Hepatocyte (in vitro differentiated cells): ENCODE results near the gene MARK2. TPM values are rescaled to one million over a fixed set of nuclear protein-coding genes. Genes with fewer than 3 reads are reported as not detected.

Experiments used
- DNase-seq: peaks from one replicate; pipeline ENCODE4 v3.0.0-alpha.2; 2016; ENCODE audit warnings: low spot score
- H2AFZ ChIP-seq: fragments of 200-600 bp; sonication (generic); 2 replicates; pipeline ENCODE4 v1.6.0; 2016; ENCODE audit warnings: antibody characterized with exemption, mild to moderate bottlenecking
- H3K27ac ChIP-seq: fragments of 200-600 bp; sonication (generic); 2 replicates; pipeline ENCODE4 v1.5.1; 2016; ENCODE audit warnings: mild to moderate bottlenecking
- H3K27me3 ChIP-seq: fragments of 200-600 bp; sonication (generic); 2 replicates; pipeline ENCODE4 v1.6.1; 2016
- H3K36me3 ChIP-seq: fragments of 200-600 bp; sonication (generic); replicated peaks from 2 replicates; pipeline ENCODE4 v1.5.1; 2016; ENCODE audit warnings: low read depth; ENCODE audit not compliant: insufficient read depth
- H3K4me1 ChIP-seq: fragments of 200-600 bp; sonication (generic); 2 replicates; pipeline ENCODE4 v1.5.1; 2016; ENCODE audit warnings: mild to moderate bottlenecking, moderate library complexity; ENCODE audit not compliant: insufficient read depth
- H3K4me2 ChIP-seq: fragments of 200-600 bp; sonication (generic); 2 replicates; pipeline ENCODE4 v1.6.0; 2016
- H3K4me3 ChIP-seq: fragments of 200-600 bp; sonication (generic); 2 replicates; pipeline ENCODE4 v1.5.1; 2016; ENCODE audit warnings: mild to moderate bottlenecking
- H3K79me2 ChIP-seq: fragments of 200-600 bp; sonication (generic); 2 replicates; pipeline ENCODE4 v1.6.0; 2017; ENCODE audit warnings: mild to moderate bottlenecking
- H3K9me2 ChIP-seq: fragments of 200-600 bp; sonication (generic); replicated peaks from 2 replicates; pipeline ENCODE4 v1.6.0; 2017; ENCODE audit warnings: mild to moderate bottlenecking; ENCODE audit not compliant: insufficient read depth
- H3K9me3 ChIP-seq: fragments of 200-600 bp; sonication (generic); 2 replicates; pipeline ENCODE4 v1.5.1; 2016; ENCODE audit warnings: low read depth, mild to moderate bottlenecking
- H4K20me1 ChIP-seq: fragments of 200-600 bp; sonication (generic); 2 replicates; pipeline ENCODE4 v1.6.0; 2016; ENCODE audit warnings: mild to moderate bottlenecking; ENCODE audit not compliant: insufficient read depth, poor library complexity, severe bottlenecking
- CTCF ChIP-seq: fragments of 200-600 bp; sonication (generic); IDR thresholded peaks from 2 replicates; pipeline ENCODE4 v1.5.1; 2016; ENCODE audit warnings: antibody characterized with exemption, mild to moderate bottlenecking; ENCODE audit not compliant: poor library complexity
- EZH2 ChIP-seq: fragments of 200-600 bp; sonication (generic); IDR thresholded peaks from 2 replicates; pipeline ENCODE4 v1.6.1; 2016; ENCODE audit warnings: antibody characterized with exemption, mild to moderate bottlenecking, borderline replicate concordance
- EZH2phosphoT487 ChIP-seq: fragments of 200-600 bp; sonication (generic); IDR thresholded peaks from one replicate; pipeline ENCODE4 v1.6.1; 2018; ENCODE audit warnings: antibody characterized with exemption, mild to moderate bottlenecking, low read depth, moderate library complexity; ENCODE audit not compliant: unreplicated experiment, severe bottlenecking
- WGBS: methylation state at CpG from one replicate; pipeline ENCODE4 v1.1.6; 2016; ENCODE audit warnings: low lambda C conversion rate; ENCODE audit errors: missing lambda C conversion rate; 5-methylcytosine and 5-hydroxymethylcytosine counted together
- polyA plus RNA-seq: library from polyadenylated mRNA; unstranded; fragments of >200 nt; fragmentation: Nextera tagmentation; extraction: Ambion mirVana; gene quantifications from 2 replicates; pipeline ENCODE4 v1.2.1, GENCODE V29; 2016
- total RNA-seq: library from RNA; depleted of rRNA; stranded (reverse); fragments of >200 nt; gene quantifications from 2 replicates; pipeline ENCODE4 v1.2.3, GENCODE V29; 2014

Gene MARK2
- total and polyA plus RNA-seq, 2 experiments from 2014 or later = 22.4 to 48.2 TPM

- WGBS = 76% methylated on average over 6 of the region's 6 CpGs
- Histone ChIP-seq H2AFZ (no peak overlapping the region), H3K27me3 (no peaks in the 10 kb centered on the region), H3K9me3 (no peaks in the 10 kb centered on the region), H3K27ac (no peak overlapping the region), H3K4me2 (no peak overlapping the region), H3K4me1 (no peaks in the 10 kb centered on the region), H3K9me2 (no peaks in the 10 kb centered on the region), H3K36me3 (no peaks in the 10 kb centered on the region), H3K4me3 (no peak overlapping the region), H4K20me1 (no peaks in the 10 kb centered on the region), H3K79me2 (no peaks in the 10 kb centered on the region)
- TF ChIP-seq EZH2phosphoT487 (no peak), EZH2 (no peak), CTCF (no peak)
- DNase-seq = no peak
Measured at GRCh38 chr11:63931045-63931444, 92.1 kb downstream of the MARK2 start.

GRCh38 chr11:63931876-63932275 is 93.0 kb downstream of the MARK2 start:
- TF ChIP-seq EZH2 = no peak
- TF ChIP-seq EZH2phosphoT487 = no peak
- TF ChIP-seq CTCF = no peak
- Histone ChIP-seq H2AFZ (no peak overlapping the region), H3K9me3 (no peaks in the 10 kb centered on the region), H4K20me1 (no peaks in the 10 kb centered on the region), H3K36me3 (no peaks in the 10 kb centered on the region), H3K4me2 (no peak overlapping the region), H3K27me3 (no peaks in the 10 kb centered on the region), H3K27ac (no peak overlapping the region), H3K9me2 (no peaks in the 10 kb centered on the region), H3K4me3 (no peak overlapping the region), H3K4me1 (no peaks in the 10 kb centered on the region), H3K79me2 (no peaks in the 10 kb centered on the region)
- WGBS = 86% methylated on average over 12 of the region's 12 CpGs
- no peak for DNase-seq

GRCh38 chr11:63933459-63933858 is 94.5 kb downstream of the MARK2 start:
- no peak overlapping the region for H3K4me3 ChIP-seq
- H2AFZ ChIP-seq = no peak overlapping the region
- WGBS = 61% methylated on average over 1 of the region's 1 CpG
- no peaks in the 10 kb centered on the region for H3K79me2 ChIP-seq
- no peaks in the 10 kb centered on the region for H4K20me1 ChIP-seq
- no peak for TF ChIP-seq EZH2phosphoT487
- no peak for TF ChIP-seq CTCF
- TF ChIP-seq EZH2 = no peak
- no peaks in the 10 kb centered on the region for H3K36me3 ChIP-seq
- no peaks in the 10 kb centered on the region for H3K9me2 ChIP-seq
- H3K4me2 ChIP-seq = no peak overlapping the region
- no peaks in the 10 kb centered on the region for H3K9me3 ChIP-seq
- no peak for DNase-seq
- no peak overlapping the region for H3K27ac ChIP-seq
- no peaks in the 10 kb centered on the region for H3K27me3 ChIP-seq
- no peaks in the 10 kb centered on the region for H3K4me1 ChIP-seq
